PC-3 (cell line): Measurements from ENCODE around the gene SORBS2. TPM values are rescaled to one million over a fixed set of nuclear protein-coding genes. Genes with fewer than 3 reads are reported as not detected.

Experiments
- ATAC-seq: fragments of 200-7000 bp; cut with Tn5 transposase; 2 replicates; pipeline ENCODE4 v1.9.1; 2020; ENCODE audit warnings: mild to moderate bottlenecking, moderate library complexity
- BruUV-seq: library from RNA; stranded (reverse); fragments of 400-500 nt; replicated peaks from 2 replicates; lab custom pipeline; 2021; lab: Mats Ljungman, UMichigan
- CTCF ChIA-PET: fragments of 300-600 bp; sonication (Branson Sonifier 250); formaldehyde crosslinking; loops from one replicate; lab custom pipeline; 2022; ENCODE audit warnings: antibody characterized with exemption; lab: Charles Lee
- POLR2A ChIA-PET: fragments of 300-600 bp; sonication (Branson Sonifier 250); formaldehyde crosslinking; loops from one replicate; lab custom pipeline; 2022; ENCODE audit warnings: antibody characterized with exemption; ENCODE audit not compliant: unreplicated experiment; lab: Charles Lee
- DNase-seq: peaks from one replicate; pipeline ENCODE4 v3.0.0-alpha.2; 2015
- H2AFZ ChIP-seq: fragments of 300-600 bp; sonication (generic); 2 replicates; pipeline ENCODE4 v1.6.0; 2016; ENCODE audit warnings: antibody characterized with exemption, low read length
- H3F3A ChIP-seq: fragments of 300-600 bp; sonication (generic); one replicate; pipeline ENCODE4 v1.6.0; 2017; ENCODE audit warnings: antibody characterized with exemption, low read length, control low read depth, mild to moderate bottlenecking; ENCODE audit not compliant: unreplicated experiment
- H3K27ac ChIP-seq: fragments of 300-600 bp; sonication (generic); 2 replicates; pipeline ENCODE4 v1.5.1; 2016; ENCODE audit warnings: mild to moderate bottlenecking, low read length
- H3K27me3 ChIP-seq: fragments of 300-600 bp; sonication (generic); 2 replicates; pipeline ENCODE4 v1.6.1; 2016; ENCODE audit warnings: low read length, mixed read lengths
- H3K36me3 ChIP-seq: fragments of 300-600 bp; sonication (generic); 2 replicates; pipeline ENCODE4 v1.6.1; 2016; ENCODE audit warnings: low read depth, mixed run types, low read length, mixed read lengths
- H3K4me1 ChIP-seq: fragments of 300-600 bp; sonication (generic); 2 replicates; pipeline ENCODE4 v1.5.1; 2016; ENCODE audit warnings: low read length; ENCODE audit not compliant: insufficient read depth
- H3K4me2 ChIP-seq: fragments of 300-600 bp; sonication (generic); 2 replicates; pipeline ENCODE4 v1.6.0; 2016; ENCODE audit warnings: low read length
- H3K4me3 ChIP-seq: fragments of 300-600 bp; sonication (generic); 2 replicates; pipeline ENCODE4 v1.5.1; 2016; ENCODE audit warnings: mild to moderate bottlenecking, low read length, mixed read lengths
- H3K79me2 ChIP-seq: fragments of 300-600 bp; sonication (generic); 2 replicates; pipeline ENCODE4 v1.6.1; 2017; ENCODE audit warnings: low read length, mixed read lengths
- H3K9ac ChIP-seq: fragments of 300-600 bp; sonication (generic); 2 replicates; pipeline ENCODE4 v1.6.0; 2016; ENCODE audit warnings: mild to moderate bottlenecking, low read length
- H3K9me2 ChIP-seq: fragments of 300-600 bp; sonication (generic); replicated peaks from 2 replicates; pipeline ENCODE4 v1.6.1; 2016; ENCODE audit warnings: mixed run types, low read length, mixed read lengths
- H3K9me3 ChIP-seq: fragments of 300-600 bp; sonication (generic); 2 replicates; pipeline ENCODE4 v1.6.1; 2016; ENCODE audit warnings: low read length, mixed read lengths
- H4K20me1 ChIP-seq: fragments of 300-600 bp; sonication (generic); 2 replicates; pipeline ENCODE4 v1.6.1; 2016; ENCODE audit warnings: low read length, mixed read lengths
- EZH2 ChIP-seq: fragments of 300-600 bp; sonication (generic); IDR thresholded peaks from one replicate; pipeline ENCODE4 v1.6.1; 2017; ENCODE audit warnings: antibody characterized with exemption, mild to moderate bottlenecking, low read length; ENCODE audit not compliant: unreplicated experiment
- EZH2phosphoT487 ChIP-seq: fragments of 300-600 bp; sonication (generic); IDR thresholded peaks from 2 replicates; pipeline ENCODE4 v1.6.1; 2018; ENCODE audit warnings: mild to moderate bottlenecking, antibody characterized with exemption, low read length, borderline replicate concordance
- intact Hi-C: fragments of 100-400 bp; cut with micrococcal nuclease; formaldehyde crosslinking; loops from 2 replicates; pipeline ENCODE4 v1.9.0; 2023
- total RNA-seq: library from RNA; depleted of rRNA; stranded (reverse); fragments of >200 nt; gene quantifications from 2 replicates; pipeline ENCODE4 v1.2.3, GENCODE V29; 2014
- TF ChIP-seq, protein P1 (sequence below): fragments of 300-600 bp; sonication (generic); conservative IDR thresholded peaks from 2 replicates; pipeline ENCODE4 v1.5.1; 2017; ENCODE audit warnings: antibody characterized with exemption, low read depth, mild to moderate bottlenecking, low read length

Gene SORBS2
- total RNA-seq, 1 experiment from 2014 or later, result 3.6 TPM

DNA sequence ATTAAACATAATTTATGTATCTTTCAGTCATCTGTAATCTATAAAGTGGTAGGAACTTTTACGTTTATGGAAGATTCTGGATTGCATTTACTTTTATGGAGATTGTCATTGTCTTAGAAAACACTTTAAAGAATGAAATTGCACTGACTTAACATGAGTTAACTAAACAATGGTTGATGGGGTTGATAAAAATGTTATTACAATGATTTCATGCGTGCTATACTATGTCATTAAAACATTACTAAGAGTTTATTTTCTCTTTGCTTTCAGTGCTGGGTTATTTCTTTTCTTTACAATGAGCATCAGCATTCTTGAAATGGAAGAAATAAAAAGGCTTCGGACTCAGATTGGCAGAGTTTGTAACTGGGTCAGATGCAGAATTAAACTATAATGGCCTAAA is 209.6 kb downstream of the SORBS2 start:
- Histone ChIP-seq H3F3A (no peaks in the 10 kb centered on the region), H4K20me1 (no peaks in the 10 kb centered on the region), H3K79me2 (no peaks in the 10 kb centered on the region), H3K4me3 (no peak overlapping the region), H3K9me2 (no peaks in the 10 kb centered on the region), H3K36me3 (no peaks in the 10 kb centered on the region), H3K27ac (no peak overlapping the region), H3K4me1 (no peaks in the 10 kb centered on the region), H3K27me3 (no peaks in the 10 kb centered on the region), H3K9me3 (no peaks in the 10 kb centered on the region), H2AFZ (no peak overlapping the region), H3K4me2 (no peak overlapping the region), H3K9ac (no peak overlapping the region)
- CTCF ChIA-PET, result no interaction called here
- intact Hi-C loops, result no loop called here
- POLR2A ChIA-PET, result no interaction called here
- no TSS peak for BruUV-seq
- ATAC-seq (no peak), DNase-seq (no peak)
- TF ChIP-seq EZH2, result no peak

DNA sequence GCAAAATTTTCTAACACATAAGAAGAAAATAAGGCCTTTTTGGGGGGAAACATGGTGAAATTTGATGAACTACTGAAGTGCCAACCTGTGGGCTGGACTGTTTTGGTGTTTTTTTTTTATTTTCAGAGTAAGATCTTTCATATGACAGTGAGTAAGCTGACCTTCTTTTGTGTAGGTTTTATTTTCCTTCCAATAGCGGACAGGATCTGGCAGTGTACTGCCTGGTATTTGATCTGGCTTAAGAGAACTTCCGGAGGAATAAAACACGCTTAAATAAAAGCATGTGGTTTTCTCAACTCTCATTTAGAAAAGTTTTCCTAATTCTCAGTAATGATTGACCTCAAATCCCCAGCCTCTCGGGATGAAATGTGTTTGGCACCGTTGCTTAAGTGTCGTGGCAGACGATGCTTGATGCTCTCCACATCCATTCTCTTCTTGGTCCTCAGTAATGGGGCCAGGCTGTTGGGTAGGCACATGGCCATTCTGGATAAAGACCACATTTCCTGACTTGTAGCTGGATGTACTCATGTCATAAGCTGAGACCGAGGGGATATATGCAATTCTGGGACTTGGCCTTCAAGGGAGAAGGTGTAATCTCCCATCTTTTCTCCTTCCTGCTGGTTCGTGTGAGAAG is 211.1 kb downstream of the SORBS2 start:
- Histone ChIP-seq H3K27ac (no peak overlapping the region), H3K79me2 (no peaks in the 10 kb centered on the region), H3K9ac (no peak overlapping the region), H2AFZ (no peak overlapping the region), H3K36me3 (no peaks in the 10 kb centered on the region), H3F3A (no peaks in the 10 kb centered on the region), H3K9me2 (no peaks in the 10 kb centered on the region), H3K9me3 (no peaks in the 10 kb centered on the region), H3K4me2 (no peak overlapping the region), H4K20me1 (no peaks in the 10 kb centered on the region), H3K4me1 (no peaks in the 10 kb centered on the region), H3K4me3 (no peak overlapping the region), H3K27me3 (no peaks in the 10 kb centered on the region)
- ATAC-seq (no peak), DNase-seq (no peak)
- no peak for TF ChIP-seq EZH2
- TF ChIP-seq EZH2phosphoT487, result no peak
- TF ChIP-seq, protein P1, sequence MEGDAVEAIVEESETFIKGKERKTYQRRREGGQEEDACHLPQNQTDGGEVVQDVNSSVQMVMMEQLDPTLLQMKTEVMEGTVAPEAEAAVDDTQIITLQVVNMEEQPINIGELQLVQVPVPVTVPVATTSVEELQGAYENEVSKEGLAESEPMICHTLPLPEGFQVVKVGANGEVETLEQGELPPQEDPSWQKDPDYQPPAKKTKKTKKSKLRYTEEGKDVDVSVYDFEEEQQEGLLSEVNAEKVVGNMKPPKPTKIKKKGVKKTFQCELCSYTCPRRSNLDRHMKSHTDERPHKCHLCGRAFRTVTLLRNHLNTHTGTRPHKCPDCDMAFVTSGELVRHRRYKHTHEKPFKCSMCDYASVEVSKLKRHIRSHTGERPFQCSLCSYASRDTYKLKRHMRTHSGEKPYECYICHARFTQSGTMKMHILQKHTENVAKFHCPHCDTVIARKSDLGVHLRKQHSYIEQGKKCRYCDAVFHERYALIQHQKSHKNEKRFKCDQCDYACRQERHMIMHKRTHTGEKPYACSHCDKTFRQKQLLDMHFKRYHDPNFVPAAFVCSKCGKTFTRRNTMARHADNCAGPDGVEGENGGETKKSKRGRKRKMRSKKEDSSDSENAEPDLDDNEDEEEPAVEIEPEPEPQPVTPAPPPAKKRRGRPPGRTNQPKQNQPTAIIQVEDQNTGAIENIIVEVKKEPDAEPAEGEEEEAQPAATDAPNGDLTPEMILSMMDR, result no peak
- CTCF ChIA-PET, result no interaction called here
- POLR2A ChIA-PET, result no interaction called here
- no TSS peak for BruUV-seq
- intact Hi-C loops, result no loop called here

DNA sequence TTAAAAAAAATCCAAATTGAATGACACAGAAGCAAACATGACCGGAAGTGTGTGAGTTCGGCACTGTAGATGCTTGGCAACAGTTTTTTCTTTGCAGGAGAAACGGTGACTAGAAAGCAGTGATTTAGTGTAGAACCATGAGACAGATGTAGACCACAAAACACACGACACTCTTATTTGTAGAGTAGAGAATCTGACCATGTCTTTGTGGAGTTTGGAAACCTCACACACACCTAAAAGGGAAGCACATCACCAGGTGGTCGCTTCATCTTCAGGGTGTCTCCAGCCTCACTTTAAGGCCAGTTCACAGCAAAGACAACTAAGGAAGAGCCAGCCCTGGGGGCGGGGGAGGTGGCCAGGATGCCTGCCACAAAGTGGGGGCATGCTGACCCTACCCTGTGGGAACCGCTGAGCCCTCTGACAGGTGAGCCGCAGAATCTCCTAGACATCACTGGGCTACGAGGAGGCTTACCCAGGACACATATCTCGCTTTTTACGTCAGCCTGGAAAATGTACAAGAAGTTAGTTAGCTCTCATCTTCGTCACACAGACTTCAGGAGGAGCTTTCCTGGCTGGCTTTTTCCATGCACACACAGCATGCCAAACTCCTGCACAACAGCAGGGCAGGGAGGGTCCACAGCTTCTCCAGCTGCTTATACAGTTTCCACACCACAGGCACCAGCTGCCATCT is 212.3 kb downstream of the SORBS2 start:
- Histone ChIP-seq H4K20me1 (no peaks in the 10 kb centered on the region), H3K27ac (no peak overlapping the region), H3K9me2 (no peaks in the 10 kb centered on the region), H3K27me3 (no peaks in the 10 kb centered on the region), H3F3A (no peaks in the 10 kb centered on the region), H3K4me2 (no peak overlapping the region), H3K79me2 (no peaks in the 10 kb centered on the region), H3K4me3 (no peak overlapping the region), H3K9ac (no peak overlapping the region), H3K9me3 (no peaks in the 10 kb centered on the region), H3K36me3 (no peaks in the 10 kb centered on the region), H2AFZ (no peak overlapping the region), H3K4me1 (no peaks in the 10 kb centered on the region)
- intact Hi-C loops, result loop anchor here (10.0 kb wide), 3 partner anchors 85 to 565 kb away; no protein-coding TSS in a partner anchor
- BruUV-seq, result no TSS peak
- ATAC-seq, result no peak
- ChIA-PET POLR2A (no interaction called here), CTCF (no interaction called here)
- DNase-seq, result no peak
- TF ChIP-seq EZH2phosphoT487, result no peak
- TF ChIP-seq, protein P1, result no peak
- no peak for TF ChIP-seq EZH2
